Caco-2 (cell line): ENCODE data around the gene CORO2B. TPM values are rescaled to one million over a fixed set of nuclear protein-coding genes. Genes with fewer than 3 reads are reported as not detected.

Experiments used
- BruUV-seq: library from RNA; stranded (reverse); fragments of 400-500 nt; replicated peaks from 2 replicates; lab custom pipeline; 2021; lab: Mats Ljungman, UMichigan
- CTCF ChIA-PET: fragments of 300-600 bp; sonication (Branson Sonifier 250); formaldehyde crosslinking; loops from one replicate; lab custom pipeline; 2022; ENCODE audit warnings: antibody characterized with exemption; lab: Charles Lee
- POLR2A ChIA-PET: fragments of 300-600 bp; sonication (Branson Sonifier 250); formaldehyde crosslinking; loops from one replicate; lab custom pipeline; 2022; ENCODE audit warnings: antibody characterized with exemption; lab: Charles Lee
- DNase-seq, 2 experiments: peaks; one replicate each; pipeline versions ENCODE4 v3.0.0 to v3.0.0-alpha.2; 2020 to 2022
- H3K27me3 ChIP-seq: replicated peaks from 2 replicates; pipeline ENCODE4 v1.6.0; 2011; ENCODE audit warnings: low read length; ENCODE audit not compliant: control insufficient read depth, insufficient read depth
- H3K36me3 ChIP-seq: 2 replicates; pipeline ENCODE4 v1.5.1; 2011; ENCODE audit warnings: low read length; ENCODE audit not compliant: control insufficient read depth, insufficient read depth
- H3K4me1 ChIP-seq: fragments of 250-450 bp; sonication (Bioruptor Pico); 2 replicates; pipeline ENCODE4 v1.5.1; 2020; ENCODE audit warnings: mild to moderate bottlenecking
- H3K4me3 ChIP-seq: 2 replicates; pipeline ENCODE4 v1.5.1; 2011; ENCODE audit warnings: low read depth, mild to moderate bottlenecking, control low read depth, low read length
- H3K9me3 ChIP-seq: fragments of 250-450 bp; sonication (Bioruptor Pico); 2 replicates; pipeline ENCODE4 v1.5.1; 2020; ENCODE audit warnings: mild to moderate bottlenecking, moderate library complexity
- H3K27ac Mint-ChIP-seq: one replicate; pipeline ENCODE4 v1.8.0; 2022; ENCODE audit warnings: mixed read lengths; ENCODE audit not compliant: unreplicated experiment
- H3K27me3 Mint-ChIP-seq: one replicate; pipeline ENCODE4 v1.8.0; 2022; ENCODE audit warnings: mixed read lengths; ENCODE audit not compliant: insufficient read depth, unreplicated experiment
- H3K36me3 Mint-ChIP-seq: one replicate; pipeline ENCODE4 v1.8.0; 2022; ENCODE audit warnings: mild to moderate bottlenecking, mixed read lengths; ENCODE audit not compliant: insufficient read depth, unreplicated experiment
- H3K4me1 Mint-ChIP-seq: one replicate; pipeline ENCODE4 v1.8.0; 2022; ENCODE audit warnings: low read depth, mixed read lengths; ENCODE audit not compliant: unreplicated experiment
- H3K4me3 Mint-ChIP-seq: one replicate; pipeline ENCODE4 v1.8.0; 2022; ENCODE audit warnings: mild to moderate bottlenecking, moderate library complexity, mixed read lengths; ENCODE audit not compliant: unreplicated experiment
- H3K9me3 Mint-ChIP-seq: one replicate; pipeline ENCODE4 v1.8.0; 2022; ENCODE audit warnings: mixed read lengths; ENCODE audit not compliant: unreplicated experiment
- CTCF ChIP-seq, 2 experiments: fragments of 200-600 bp in 1 of 2; IDR thresholded peaks; 1 replicate in 1 of 2; 2 replicates in 1 of 2; pipeline versions ENCODE4 v1.5.1 to v1.8.0; 2011 to 2022; ENCODE audit warnings: antibody characterized with exemption in 1 of 2, control low read depth in 1 of 2, inconsistent platforms in 1 of 2, low read depth in 1 of 2, low read length in 1 of 2, mild to moderate bottlenecking in 1 of 2, moderate library complexity in 1 of 2; ENCODE audit not compliant: insufficient read depth in 1 of 2, severe bottlenecking in 1 of 2, unreplicated experiment in 1 of 2
- intact Hi-C: fragments of 100-400 bp; cut with micrococcal nuclease; formaldehyde crosslinking; loops from one replicate; pipeline ENCODE4 v1.10.0; 2022; ENCODE audit not compliant: unreplicated experiment
- total RNA-seq: library from RNA; stranded (reverse); gene quantifications from 2 replicates; pipeline ENCODE4 v1.2.3, GENCODE V29; 2022

CORO2B gene
- total RNA-seq, 1 experiment from 2014 or later: 0.25 TPM

DNA sequence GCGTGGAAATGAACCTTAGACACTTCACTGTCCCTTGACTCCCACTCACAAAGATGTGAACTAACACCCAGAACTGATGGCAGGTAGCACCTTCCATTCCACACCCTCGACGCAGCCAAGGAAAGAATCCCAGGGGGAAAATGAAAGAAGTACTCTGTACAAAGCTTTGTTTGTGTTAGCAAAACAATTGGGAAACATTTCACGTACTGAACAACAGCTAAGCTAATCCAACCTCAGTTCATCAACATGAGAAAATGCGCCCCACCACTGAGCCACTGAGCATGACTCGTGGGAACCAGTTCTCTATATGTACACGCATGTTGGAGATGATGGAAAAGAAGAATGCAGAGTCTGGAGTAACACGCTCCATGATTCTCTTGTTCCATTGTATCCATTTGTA lies 32.0 kb downstream of the CORO2B start:
- H3K36me3 ChIP-seq: no peaks in the 10 kb centered on the region
- ChIA-PET CTCF (no interaction called here), POLR2A (no interaction called here)
- no peak overlapping the region for H3K27ac Mint-ChIP-seq
- no peak for TF ChIP-seq CTCF (IDR thresholded peaks at IDR 0.05; ENCODE audit: insufficient read depth in 1 of 2, low read depth in 1 of 2, low read length in 1 of 2, severe bottlenecking in 1 of 2, unreplicated experiment in 1 of 2)
- DNase-seq: no peak
- H3K4me3 ChIP-seq: no peak overlapping the region
- H3K9me3 Mint-ChIP-seq: no peaks in the 10 kb centered on the region
- H3K27me3 Mint-ChIP-seq: peaks cover 3% of the 10 kb centered on the region
- H3K4me1 Mint-ChIP-seq: no peaks in the 10 kb centered on the region
- H3K27me3 ChIP-seq: no peaks in the 10 kb centered on the region
- H3K4me1 ChIP-seq: no peaks in the 10 kb centered on the region
- H3K4me3 Mint-ChIP-seq: no peak overlapping the region
- BruUV-seq: no TSS peak
- H3K9me3 ChIP-seq: no peaks in the 10 kb centered on the region
- intact Hi-C loops: no loop called here
- no peaks in the 10 kb centered on the region for H3K36me3 Mint-ChIP-seq

- POLR2A ChIA-PET: no interaction called here
- Histone ChIP-seq H3K4me3 (no peak overlapping the region), H3K36me3 (no peaks in the 10 kb centered on the region), H3K4me1 (no peaks in the 10 kb centered on the region), H3K9me3 (no peaks in the 10 kb centered on the region), H3K27me3 (no peaks in the 10 kb centered on the region)
- DNase-seq: no peak
- no peak overlapping the region for H3K4me3 Mint-ChIP-seq
- no peak overlapping the region for H3K27ac Mint-ChIP-seq
- CTCF ChIA-PET: no interaction called here
- no peaks in the 10 kb centered on the region for H3K9me3 Mint-ChIP-seq
- intact Hi-C loops: no loop called here
- peaks cover 3% of the 10 kb centered on the region for H3K27me3 Mint-ChIP-seq
- no TSS peak for BruUV-seq
- no peaks in the 10 kb centered on the region for H3K36me3 Mint-ChIP-seq
- no peak for TF ChIP-seq CTCF (IDR thresholded peaks at IDR 0.05; ENCODE audit: insufficient read depth in 1 of 2, low read depth in 1 of 2, low read length in 1 of 2, severe bottlenecking in 1 of 2, unreplicated experiment in 1 of 2)
- H3K4me1 Mint-ChIP-seq: no peaks in the 10 kb centered on the region
Observed at GRCh38 chr15:68612503-68612902, 33.7 kb downstream of the CORO2B start.

DNA sequence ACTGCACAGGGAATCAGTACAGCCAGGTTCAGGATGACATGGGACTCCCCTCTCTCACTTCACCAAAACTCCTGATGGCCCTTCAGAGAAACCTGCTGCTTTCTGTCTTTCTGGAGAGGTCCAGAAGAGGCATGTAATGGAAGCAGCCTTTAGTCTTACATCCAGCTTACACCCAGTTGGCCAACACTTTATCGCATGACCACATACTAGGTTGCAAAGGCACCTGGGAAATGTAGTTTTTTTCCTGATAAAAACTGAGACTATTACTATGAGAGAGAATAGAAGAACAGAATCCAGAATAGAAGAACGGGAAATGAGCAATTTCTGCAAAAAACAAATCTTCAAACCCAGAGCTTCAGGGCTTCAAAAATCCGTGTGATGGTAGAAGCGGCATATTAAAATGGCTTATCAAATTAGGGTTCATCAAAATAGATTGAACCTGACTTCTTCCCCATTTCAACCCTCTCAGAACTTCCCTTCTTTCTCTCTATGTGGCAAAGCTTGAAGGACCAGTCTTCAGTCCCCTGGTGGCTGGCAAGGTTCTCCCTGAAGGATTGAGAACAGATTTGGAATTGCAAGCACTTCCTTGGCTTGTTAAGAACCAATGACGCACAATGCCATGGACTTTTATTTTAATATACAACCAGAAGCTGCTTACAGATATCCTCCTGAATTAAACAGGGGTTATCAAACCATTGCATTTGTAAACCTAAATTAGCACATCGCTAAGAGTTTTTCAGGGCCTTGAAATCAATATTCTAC lies 34.4 kb downstream of the CORO2B start:
- Mint-ChIP-seq H3K27me3 (peaks cover 3% of the 10 kb centered on the region), H3K27ac (no peak overlapping the region), H3K36me3 (no peaks in the 10 kb centered on the region), H3K4me1 (no peaks in the 10 kb centered on the region), H3K4me3 (no peak overlapping the region), H3K9me3 (no peaks in the 10 kb centered on the region)
- H3K4me3 ChIP-seq: no peak overlapping the region
- no peaks in the 10 kb centered on the region for H3K4me1 ChIP-seq
- H3K36me3 ChIP-seq: no peaks in the 10 kb centered on the region
- BruUV-seq: no TSS peak
- intact Hi-C loops: no loop called here
- no peaks in the 10 kb centered on the region for H3K27me3 ChIP-seq
- no peak for DNase-seq
- no peaks in the 10 kb centered on the region for H3K9me3 ChIP-seq
- POLR2A ChIA-PET: no interaction called here
- CTCF ChIA-PET: no interaction called here
- no peak for TF ChIP-seq CTCF (IDR thresholded peaks at IDR 0.05; ENCODE audit: insufficient read depth in 1 of 2, low read depth in 1 of 2, low read length in 1 of 2, severe bottlenecking in 1 of 2, unreplicated experiment in 1 of 2)
